HCT116 (cell line): ENCODE measurements around the gene GADD45A. TPM values are rescaled to one million over a fixed set of nuclear protein-coding genes. Genes with fewer than 3 reads are reported as not detected.

Experiments used
- ATAC-seq: fragments of 200-7000 bp; cut with Tn5 transposase; 2 replicates; pipeline ENCODE4 v1.9.1; 2020; ENCODE audit warnings: mild to moderate bottlenecking, moderate library complexity
- BruUV-seq: library from RNA; stranded (reverse); fragments of 400-500 nt; replicated peaks from 2 replicates; lab custom pipeline; 2021; lab: Mats Ljungman, UMichigan
- CTCF ChIA-PET: fragments of 300-600 bp; sonication (Branson Sonifier 250); formaldehyde crosslinking; loops from one replicate; lab custom pipeline; 2021; ENCODE audit warnings: antibody characterized with exemption; lab: Charles Lee
- POLR2A ChIA-PET: fragments of 300-600, 350-600 bp; sonication (Branson Sonifier 250); formaldehyde crosslinking; loops from one replicate; lab custom pipeline; 2021; ENCODE audit warnings: antibody characterized with exemption; lab: Charles Lee
- RAD21 ChIA-PET, 2 experiments: fragments of 300-600 bp; sonication (Branson Sonifier 250); formaldehyde crosslinking; loops; one replicate each; lab custom pipeline; 2023; ENCODE audit warnings: low total read pairs in 2 of 2; ENCODE audit not compliant: uncharacterized antibody in 2 of 2, unreplicated experiment in 2 of 2, low non-redundant PET in 1 of 2; lab: Charles Lee
- DNase-seq: peaks from one replicate; pipeline ENCODE4 v3.0.0-alpha.2; 2010; ENCODE audit warnings: low read depth, low spot score
- H2AFZ ChIP-seq: fragments of 200-600 bp; shearing (Covaris generic), sonication (generic); 2 replicates; pipeline ENCODE4 v1.6.1; 2017; ENCODE audit warnings: low read depth, mixed run types, mixed read lengths, antibody characterized with exemption, low read length; ENCODE audit not compliant: poor library complexity, severe bottlenecking
- H3K27ac ChIP-seq: 2 replicates; pipeline ENCODE4 v1.5.1; 2012; ENCODE audit warnings: low read depth, low read length
- H3K27me3 ChIP-seq: fragments of 200-600 bp; sonication (generic); 2 replicates; pipeline ENCODE4 v1.6.1; 2016; ENCODE audit warnings: mixed run types, low read length, mixed read lengths; ENCODE audit not compliant: insufficient read depth
- H3K36me3 ChIP-seq, 2 experiments: fragments of 200-500 bp in 1 of 2; fragments of 200-600 bp in 1 of 2; sonication (Bioruptor generic) in 1 of 2; sonication (generic) in 1 of 2; 2 replicates each; pipeline versions ENCODE4 v1.5.1 to v1.6.1; 2014 to 2016; ENCODE audit warnings: low read length in 2 of 2, inconsistent platforms in 1 of 2, mixed read lengths in 1 of 2, mixed run types in 1 of 2; ENCODE audit not compliant: insufficient read depth in 2 of 2, control insufficient read depth in 1 of 2
- H3K4me1 ChIP-seq, 2 experiments: fragments of 200-600 bp in 1 of 2; sonication (generic) in 1 of 2; 2 replicates each; pipeline versions ENCODE4 v1.5.1 to v1.6.1; 2012 to 2017; ENCODE audit warnings: low read length in 2 of 2, inconsistent platforms in 1 of 2, mild to moderate bottlenecking in 1 of 2, mixed read lengths in 1 of 2, mixed run types in 1 of 2, moderate library complexity in 1 of 2; ENCODE audit not compliant: insufficient read depth in 2 of 2, control insufficient read depth in 1 of 2
- H3K4me2 ChIP-seq: fragments of 200-600 bp; sonication (generic); 2 replicates; pipeline ENCODE4 v1.6.1; 2017; ENCODE audit warnings: mixed run types, low read length, mixed read lengths
- H3K4me3 ChIP-seq, 2 experiments: fragments of 200-600 bp in 1 of 2; sonication (generic) in 1 of 2; replicated peaks in 1 of 2; 2 replicates each; pipeline ENCODE4 v1.5.1; 2011 to 2016; ENCODE audit warnings: low read length in 2 of 2, control low read depth in 1 of 2, low read depth in 1 of 2, mild to moderate bottlenecking in 1 of 2, mixed read lengths in 1 of 2, mixed run types in 1 of 2
- H3K79me2 ChIP-seq: fragments of 200-600 bp; sonication (generic); 2 replicates; pipeline ENCODE4 v1.6.1; 2017; ENCODE audit warnings: mild to moderate bottlenecking, mixed run types, low read length, moderate library complexity, mixed read lengths; ENCODE audit not compliant: insufficient read depth
- H3K9ac ChIP-seq: fragments of 200-600 bp; sonication (generic); 2 replicates; pipeline ENCODE4 v1.6.1; 2016; ENCODE audit warnings: low read length, mixed read lengths
- H3K9me2 ChIP-seq: fragments of 200-600 bp; sonication (generic), shearing (Covaris generic); 2 replicates; pipeline ENCODE4 v1.6.1; 2017; ENCODE audit warnings: mixed run types, mild to moderate bottlenecking, moderate library complexity; ENCODE audit not compliant: insufficient read depth
- H3K9me3 ChIP-seq, 2 experiments: fragments of 200-500 bp in 1 of 2; fragments of 200-600 bp in 1 of 2; sonication (Bioruptor generic) in 1 of 2; sonication (generic) in 1 of 2; 2 replicates each; pipeline ENCODE4 v1.6.1; 2014 to 2017; ENCODE audit warnings: low read length in 2 of 2, mixed read lengths in 2 of 2, inconsistent platforms in 1 of 2, low read depth in 1 of 2, mild to moderate bottlenecking in 1 of 2, mixed run types in 1 of 2, moderate library complexity in 1 of 2; ENCODE audit not compliant: control insufficient read depth in 1 of 2, insufficient read depth in 1 of 2
- H4K20me1 ChIP-seq: fragments of 200-600 bp; sonication (generic), shearing (Covaris generic); 2 replicates; pipeline ENCODE4 v1.6.1; 2017; ENCODE audit warnings: mixed run types, mild to moderate bottlenecking, moderate library complexity; ENCODE audit not compliant: insufficient read depth
- CBX3 ChIP-seq: IDR thresholded peaks from 2 replicates; pipeline ENCODE4 v1.6.1; 2012; ENCODE audit warnings: low read depth
- EZH2 ChIP-seq: fragments of 200-600 bp; sonication (generic); IDR thresholded peaks from 2 replicates; pipeline ENCODE4 v1.6.1; 2017; ENCODE audit warnings: antibody characterized with exemption, mixed run types
- JUND ChIP-seq: IDR thresholded peaks from 2 replicates; pipeline ENCODE4 v1.6.1; 2012
- RAD21 ChIP-seq: IDR thresholded peaks from 2 replicates; pipeline ENCODE4 v1.6.1; 2012; ENCODE audit warnings: low read depth, mild to moderate bottlenecking
- SIN3A ChIP-seq: IDR thresholded peaks from 2 replicates; pipeline ENCODE4 v1.6.1; 2012; ENCODE audit warnings: low read depth
- SP1 ChIP-seq: IDR thresholded peaks from 2 replicates; pipeline ENCODE4 v1.6.1; 2012; ENCODE audit warnings: low read depth
- YY1 ChIP-seq: IDR thresholded peaks from 2 replicates; pipeline ENCODE4 v1.6.1; 2011; ENCODE audit warnings: low read length, low read depth, moderate library complexity, mild to moderate bottlenecking; ENCODE audit not compliant: insufficient replicate concordance; ENCODE audit errors: extremely low read depth
- intact Hi-C: fragments of 100-400 bp; cut with micrococcal nuclease; formaldehyde crosslinking; loops from 2 replicates; pipeline ENCODE4 v1.10.0; 2022
- total RNA-seq: library from RNA; stranded (reverse); gene quantifications from one replicate; pipeline ENCODE4 v1.2.1, GENCODE V29; 2021; ENCODE audit not compliant: unreplicated experiment
- TF ChIP-seq, protein P1 (sequence below): IDR thresholded peaks from 2 replicates; pipeline ENCODE4 v1.6.1; 2011; ENCODE audit warnings: mild to moderate bottlenecking, low read length, moderate library complexity; ENCODE audit not compliant: insufficient replicate concordance; ENCODE audit errors: extremely low read depth
- TF ChIP-seq, protein P2 (sequence below), 3 experiments: fragments of 200-600 bp in 1 of 3; sonication (generic) in 1 of 3; IDR thresholded peaks in 2 of 3; conservative IDR thresholded peaks in 1 of 3; 2 replicates each; pipeline ENCODE4 v1.5.1; 2012 to 2017; ENCODE audit warnings: low read depth in 2 of 3, low read length in 2 of 3, antibody characterized with exemption in 1 of 3, borderline replicate concordance in 1 of 3, control low read depth in 1 of 3, mild to moderate bottlenecking in 1 of 3, mixed read lengths in 1 of 3, mixed run types in 1 of 3, moderate library complexity in 1 of 3; ENCODE audit not compliant: insufficient read depth in 1 of 3

Gene GADD45A
- total RNA-seq, 1 experiment from 2014 or later: 105 TPM

DNA sequence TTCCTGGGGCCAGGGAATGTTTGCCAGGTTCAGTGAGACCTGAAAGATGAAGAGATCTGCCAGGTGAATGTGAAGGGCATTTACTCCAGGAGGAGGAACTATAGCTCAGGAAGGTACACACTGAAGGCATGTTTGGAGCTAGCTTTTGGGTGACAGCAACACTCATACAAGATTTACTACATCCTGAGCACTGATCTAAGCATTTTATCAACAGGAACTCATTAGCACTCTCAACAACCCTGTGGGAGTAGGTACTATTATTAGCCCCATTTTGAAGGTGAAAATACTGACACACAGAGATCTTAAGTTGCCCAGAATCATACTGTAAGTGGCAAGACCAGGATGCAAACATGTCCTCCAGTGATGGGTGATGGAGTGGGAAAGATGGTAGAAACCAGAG is 6.7 kb downstream of the GADD45A start:
- DNase-seq (no peak), ATAC-seq (no peak)
- no peak for TF ChIP-seq JUND
- TF ChIP-seq, protein P1, sequence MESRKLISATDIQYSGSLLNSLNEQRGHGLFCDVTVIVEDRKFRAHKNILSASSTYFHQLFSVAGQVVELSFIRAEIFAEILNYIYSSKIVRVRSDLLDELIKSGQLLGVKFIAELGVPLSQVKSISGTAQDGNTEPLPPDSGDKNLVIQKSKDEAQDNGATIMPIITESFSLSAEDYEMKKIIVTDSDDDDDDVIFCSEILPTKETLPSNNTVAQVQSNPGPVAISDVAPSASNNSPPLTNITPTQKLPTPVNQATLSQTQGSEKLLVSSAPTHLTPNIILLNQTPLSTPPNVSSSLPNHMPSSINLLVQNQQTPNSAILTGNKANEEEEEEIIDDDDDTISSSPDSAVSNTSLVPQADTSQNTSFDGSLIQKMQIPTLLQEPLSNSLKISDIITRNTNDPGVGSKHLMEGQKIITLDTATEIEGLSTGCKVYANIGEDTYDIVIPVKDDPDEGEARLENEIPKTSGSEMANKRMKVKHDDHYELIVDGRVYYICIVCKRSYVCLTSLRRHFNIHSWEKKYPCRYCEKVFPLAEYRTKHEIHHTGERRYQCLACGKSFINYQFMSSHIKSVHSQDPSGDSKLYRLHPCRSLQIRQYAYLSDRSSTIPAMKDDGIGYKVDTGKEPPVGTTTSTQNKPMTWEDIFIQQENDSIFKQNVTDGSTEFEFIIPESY: no peak
- Histone ChIP-seq H3K4me1 (peaks cover 11 to 28% of the 10 kb centered on the region in 2 experiments), H3K36me3 (peaks cover 15 to 17% of the 10 kb centered on the region in 2 experiments), H3K27ac (no peak overlapping the region), H3K9me3 (no peaks in the 10 kb centered on the region), H3K79me2 (peaks cover 15% of the 10 kb centered on the region), H3K4me3 (no peak overlapping the region), H3K9ac (no peak overlapping the region), H2AFZ (no peak overlapping the region), H4K20me1 (peaks cover 4% of the 10 kb centered on the region; the same call in 1 of the 2 replicates), H3K4me2 (no peak overlapping the region), H3K9me2 (no peaks in the 10 kb centered on the region), H3K27me3 (no peaks in the 10 kb centered on the region)
- no TSS peak for BruUV-seq
- ChIA-PET RAD21 (interaction anchor here in 1 of 2 experiments (0.7 kb wide), 1 partner anchor 366 kb away, joined by 3 read pairs; no protein-coding TSS in a partner anchor), CTCF (interaction anchor here (1.0 to 1.7 kb wide), 2 partner anchors 8 to 69 kb away, joined by 4 to 7 read pairs; no protein-coding TSS in a partner anchor), POLR2A (interaction anchor here (1.9 kb wide), 1 partner anchor 9 kb away, joined by 8 read pairs; no protein-coding TSS in a partner anchor)
- intact Hi-C loops: no loop called here

GRCh38 chr1:67695963-67696362 is 11.0 kb downstream of the GADD45A start:
- H3K4me3 ChIP-seq: no peak overlapping the region
- H3K9me2 ChIP-seq: no peaks in the 10 kb centered on the region
- DNase-seq: no peak
- peaks cover 20 to 30% of the 10 kb centered on the region in 2 experiments for H3K4me1 ChIP-seq
- ChIA-PET RAD21 (no interaction called here), POLR2A (interaction anchor here (1.6 kb wide), 1 partner anchor 11 kb away, joined by 12 read pairs; the partner anchor contains the start of gene GADD45A), CTCF (no interaction called here)
- H3K27ac ChIP-seq: no peak overlapping the region
- no peak overlapping the region for H3K9ac ChIP-seq
- H3K79me2 ChIP-seq: no peaks in the 10 kb centered on the region
- no peaks in the 10 kb centered on the region for H4K20me1 ChIP-seq
- no peak overlapping the region for H2AFZ ChIP-seq
- no peak overlapping the region for H3K4me2 ChIP-seq
- ATAC-seq: no peak
- H3K36me3 ChIP-seq: no peaks in the 10 kb centered on the region
- no peaks in the 10 kb centered on the region for H3K27me3 ChIP-seq
- no peaks in the 10 kb centered on the region for H3K9me3 ChIP-seq
- TF ChIP-seq JUND (no peak), YY1 (no peak), EZH2 (no peak), SP1 (no peak), RAD21 (no peak), CBX3 (no peak), SIN3A (no peak)
- TF ChIP-seq, protein P2, sequence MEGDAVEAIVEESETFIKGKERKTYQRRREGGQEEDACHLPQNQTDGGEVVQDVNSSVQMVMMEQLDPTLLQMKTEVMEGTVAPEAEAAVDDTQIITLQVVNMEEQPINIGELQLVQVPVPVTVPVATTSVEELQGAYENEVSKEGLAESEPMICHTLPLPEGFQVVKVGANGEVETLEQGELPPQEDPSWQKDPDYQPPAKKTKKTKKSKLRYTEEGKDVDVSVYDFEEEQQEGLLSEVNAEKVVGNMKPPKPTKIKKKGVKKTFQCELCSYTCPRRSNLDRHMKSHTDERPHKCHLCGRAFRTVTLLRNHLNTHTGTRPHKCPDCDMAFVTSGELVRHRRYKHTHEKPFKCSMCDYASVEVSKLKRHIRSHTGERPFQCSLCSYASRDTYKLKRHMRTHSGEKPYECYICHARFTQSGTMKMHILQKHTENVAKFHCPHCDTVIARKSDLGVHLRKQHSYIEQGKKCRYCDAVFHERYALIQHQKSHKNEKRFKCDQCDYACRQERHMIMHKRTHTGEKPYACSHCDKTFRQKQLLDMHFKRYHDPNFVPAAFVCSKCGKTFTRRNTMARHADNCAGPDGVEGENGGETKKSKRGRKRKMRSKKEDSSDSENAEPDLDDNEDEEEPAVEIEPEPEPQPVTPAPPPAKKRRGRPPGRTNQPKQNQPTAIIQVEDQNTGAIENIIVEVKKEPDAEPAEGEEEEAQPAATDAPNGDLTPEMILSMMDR (IDR thresholded peaks at IDR 0.05 in 2 of 3, conservative IDR thresholded peaks at IDR 0.05 in 1 of 3; ENCODE audit: borderline replicate concordance in 1 of 3, insufficient read depth in 1 of 3, low read depth in 2 of 3, low read length in 2 of 3): no peak
- BruUV-seq: no TSS peak
- intact Hi-C loops: no loop called here
